SKM-1 treated with dmso at 0.1 percent for 144 hours (cell line): ENCODE measurements around the gene ALPK3.

Experiments
- DNase-seq: peaks from one replicate; lab custom pipeline; 2025; ENCODE audit not compliant: unreplicated experiment; lab: John Stamatoyannopoulos, UW

Gene ALPK3

DNA sequence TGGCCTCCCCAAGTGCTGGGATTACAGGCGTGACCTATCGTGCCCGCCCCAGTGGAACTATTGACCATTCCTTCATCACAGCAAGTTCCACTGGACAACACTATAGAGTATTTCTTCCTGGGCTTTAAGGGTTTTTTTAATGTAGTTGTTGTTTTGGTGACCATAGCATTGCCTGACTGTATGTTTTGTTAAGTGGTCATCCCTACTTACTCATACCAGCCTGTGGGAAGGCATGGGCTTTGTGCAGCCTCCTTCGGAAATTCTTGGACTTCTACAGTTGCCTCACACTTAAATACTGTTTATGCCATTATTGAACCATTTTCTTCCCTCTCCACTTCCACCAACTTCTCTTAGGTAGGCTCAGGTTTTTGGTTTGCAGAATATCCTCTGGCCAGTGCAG lies 19.9 kb upstream of the ALPK3 start:
- DNase-seq, result no peak

- no peak for DNase-seq
These were observed 19.4 kb upstream of the ALPK3 start for GRCh38 chr15:84797801-84798200.

DNA sequence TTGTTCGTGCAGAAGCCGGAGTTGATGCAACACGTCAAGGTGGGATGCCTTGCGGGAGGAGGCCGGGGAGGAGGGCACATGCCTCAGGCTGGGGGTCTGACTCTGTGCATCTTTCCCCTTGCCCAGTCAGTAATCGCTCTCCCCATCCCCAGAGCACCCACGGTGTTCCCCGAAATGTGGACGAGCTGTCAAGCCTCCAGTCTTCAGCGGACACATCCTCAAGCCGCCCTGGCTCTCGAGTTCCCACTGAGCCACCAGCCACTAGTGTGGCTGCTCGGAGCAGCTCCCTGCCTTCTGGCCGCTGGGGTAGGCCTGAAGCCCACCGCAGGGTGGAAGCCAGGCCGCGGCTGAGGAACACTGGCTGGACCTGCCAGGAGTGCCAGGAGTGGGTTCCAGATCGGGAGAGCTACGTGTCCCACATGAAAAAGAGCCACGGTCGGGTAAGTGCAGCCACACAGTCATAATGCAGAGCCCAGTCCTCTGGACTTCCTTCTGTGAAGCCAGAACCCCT lies 18.7 kb upstream of the ALPK3 start:
- no peak for DNase-seq

- no peak for DNase-seq
These were observed 17.5 kb upstream of the ALPK3 start for GRCh38 chr15:84799511-84800187.

DNA sequence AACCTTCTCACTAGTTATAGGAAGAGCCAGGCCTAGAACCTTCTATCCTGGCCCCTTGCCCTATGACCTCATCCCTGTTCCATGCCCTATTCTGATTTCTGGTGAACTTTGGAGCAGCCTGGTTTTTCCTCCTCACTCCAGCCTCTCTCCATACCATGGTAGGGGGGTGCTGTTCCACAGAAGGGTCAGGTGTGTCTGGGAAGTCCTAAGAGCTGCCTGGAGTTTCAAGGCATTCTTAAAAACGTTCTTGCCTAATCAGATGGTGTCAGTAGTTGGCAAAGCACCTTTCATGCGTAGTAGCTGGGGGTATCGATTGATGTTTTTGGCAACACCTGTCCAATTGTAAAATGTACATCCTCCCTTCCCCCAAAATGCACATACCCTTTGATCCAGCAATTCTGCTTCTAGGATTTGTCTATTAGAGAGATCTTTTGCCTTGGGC lies 16.8 kb upstream of the ALPK3 start:
- DNase-seq, result no peak

DNA sequence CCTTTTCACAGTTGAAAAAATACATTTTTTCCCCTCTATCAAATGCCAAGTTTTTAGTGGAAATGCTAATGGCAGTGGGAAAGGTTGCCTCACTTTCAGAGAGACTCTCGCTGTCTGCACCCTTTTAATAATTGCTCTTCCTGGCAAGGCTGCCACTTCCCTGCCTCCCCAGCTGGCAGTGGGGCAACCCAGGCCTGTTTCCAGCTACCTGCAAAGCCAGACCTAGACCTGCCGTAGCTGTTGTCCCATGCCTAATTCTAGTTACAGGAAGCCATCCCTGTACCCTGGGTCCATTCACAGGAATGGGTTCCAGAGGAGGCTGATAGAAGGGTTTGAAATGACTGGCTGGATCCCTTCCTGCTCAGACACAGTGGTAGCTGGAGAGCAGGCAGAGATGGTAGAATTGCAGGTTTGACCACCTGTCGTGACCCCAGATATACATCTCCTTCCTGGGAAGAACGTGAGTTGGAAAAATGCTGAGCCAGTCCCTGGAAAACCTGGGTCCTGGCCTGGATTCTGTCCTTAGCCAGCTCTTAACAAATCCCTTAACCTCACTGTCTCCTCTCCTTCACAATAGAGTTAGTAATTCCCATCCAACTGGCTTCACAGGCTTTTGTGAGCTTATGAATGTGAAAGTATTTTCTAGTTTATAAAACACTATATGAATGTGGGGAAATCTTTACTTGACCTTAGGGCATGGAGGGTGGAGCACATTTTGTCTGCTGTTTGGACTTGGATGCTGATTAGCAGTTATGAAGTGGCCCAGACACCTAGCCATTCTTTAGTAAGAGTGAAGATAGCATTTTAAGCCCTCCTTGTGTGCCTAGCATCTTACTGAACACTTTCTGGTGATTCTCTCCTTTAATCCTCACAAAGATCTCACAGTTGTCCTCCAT lies 12.9 kb upstream of the ALPK3 start:
- no peak for DNase-seq

- no peak for DNase-seq
These were observed 11.9 kb upstream of the ALPK3 start for GRCh38 chr15:84805221-84805620.

DNA sequence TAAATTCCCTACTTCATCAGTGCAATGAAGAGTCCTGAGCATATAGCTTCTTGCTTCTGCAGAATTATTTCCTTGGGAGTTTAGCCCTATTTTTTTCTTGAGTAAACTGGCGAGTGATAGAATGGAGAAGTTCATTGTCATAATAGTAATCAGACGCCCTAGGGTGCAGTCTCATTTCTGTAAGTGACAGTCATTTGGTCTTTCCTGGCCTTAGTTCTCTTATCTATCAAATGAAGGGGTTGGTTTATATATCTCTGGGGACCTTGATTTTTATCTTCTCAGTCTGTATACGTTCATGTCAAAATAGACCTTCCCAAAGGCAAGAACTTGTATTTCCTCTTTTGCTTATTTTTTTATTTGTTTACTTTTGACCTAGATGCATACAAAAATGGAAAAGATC lies 9.9 kb upstream of the ALPK3 start:
- no peak for DNase-seq

DNA sequence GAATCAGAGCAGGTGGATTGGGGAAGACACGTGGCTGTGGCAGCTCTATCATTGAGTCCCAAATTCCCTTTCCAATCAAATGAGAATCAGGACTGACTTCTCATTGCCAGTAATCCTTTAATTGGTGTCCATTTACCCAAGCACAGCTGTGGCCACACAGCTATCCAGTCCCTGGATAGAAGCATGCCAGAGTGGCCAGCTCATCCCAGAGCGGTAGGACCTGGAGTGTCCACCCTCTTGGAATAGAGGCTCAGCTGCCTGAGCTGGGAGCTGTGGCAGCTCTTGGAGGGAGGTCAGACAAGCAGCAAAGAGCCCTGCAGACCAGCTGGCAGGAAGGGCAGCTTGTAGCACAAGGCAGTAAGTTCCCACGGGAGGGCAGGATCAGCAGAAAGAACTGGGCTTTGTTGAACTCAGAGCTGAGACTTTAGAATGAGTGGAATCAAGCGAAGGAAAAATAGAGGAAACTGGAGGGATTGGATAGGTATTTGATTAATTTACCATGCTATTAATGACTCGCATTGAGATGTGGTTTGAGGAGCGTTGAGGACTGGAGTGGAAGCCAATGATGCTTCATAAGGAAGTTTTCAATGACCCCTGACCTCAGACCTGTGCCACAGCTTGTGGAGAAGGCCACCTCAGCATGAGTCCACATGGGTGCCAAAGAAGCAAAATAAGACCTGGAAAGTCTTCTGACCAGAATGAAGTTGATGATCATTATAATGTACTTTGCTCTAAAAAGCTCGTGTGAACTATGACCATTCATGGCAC lies 6.9 kb upstream of the ALPK3 start:
- DNase-seq, result no peak

DNA sequence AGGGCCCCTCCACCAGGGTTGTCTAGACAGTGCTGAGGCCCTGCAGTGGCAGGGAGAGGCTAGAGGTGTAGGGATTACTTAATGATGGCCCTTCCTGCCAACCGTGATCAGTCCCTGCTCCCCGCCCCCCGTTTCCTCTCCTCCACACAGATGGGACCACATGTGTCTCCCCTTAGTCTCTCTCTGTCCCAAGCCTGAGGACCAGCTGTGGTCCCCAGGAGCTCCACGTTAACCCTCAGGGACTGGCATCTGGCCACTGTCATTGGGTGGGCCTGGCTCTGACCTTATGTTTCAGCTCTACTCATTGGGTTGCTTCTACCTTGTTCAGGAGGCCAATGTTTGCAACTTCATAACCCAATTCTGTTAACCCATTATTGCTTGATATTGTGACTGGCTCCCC lies 6.0 kb upstream of the ALPK3 start:
- no peak for DNase-seq

- no peak for DNase-seq
These were observed 5.3 kb upstream of the ALPK3 start for GRCh38 chr15:84811828-84812227.

- no peak for DNase-seq
These were observed 4.3 kb upstream of the ALPK3 start for GRCh38 chr15:84812842-84813241.

- no peak for DNase-seq
These were observed 3.7 kb upstream of the ALPK3 start for GRCh38 chr15:84813435-84813834.

DNA sequence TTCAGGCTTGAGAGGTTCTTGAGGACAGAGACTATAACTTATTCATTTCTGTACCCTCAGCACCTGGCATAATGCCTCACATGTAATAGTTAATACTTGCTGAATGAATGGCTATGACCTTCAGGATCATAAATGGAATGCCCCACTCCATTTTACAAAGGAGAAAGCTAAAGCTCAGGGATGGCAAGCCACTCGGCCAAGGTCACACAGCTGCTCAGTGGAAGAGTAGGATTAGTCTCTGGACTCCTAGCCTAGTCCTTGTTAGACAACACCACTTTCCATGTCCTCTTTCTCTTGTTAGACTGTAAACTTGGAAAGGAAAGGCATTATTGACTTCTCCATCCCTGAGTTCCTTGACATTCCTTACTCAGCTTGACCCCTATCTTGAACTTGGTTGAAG lies 3.2 kb upstream of the ALPK3 start:
- DNase-seq, result no peak

DNA sequence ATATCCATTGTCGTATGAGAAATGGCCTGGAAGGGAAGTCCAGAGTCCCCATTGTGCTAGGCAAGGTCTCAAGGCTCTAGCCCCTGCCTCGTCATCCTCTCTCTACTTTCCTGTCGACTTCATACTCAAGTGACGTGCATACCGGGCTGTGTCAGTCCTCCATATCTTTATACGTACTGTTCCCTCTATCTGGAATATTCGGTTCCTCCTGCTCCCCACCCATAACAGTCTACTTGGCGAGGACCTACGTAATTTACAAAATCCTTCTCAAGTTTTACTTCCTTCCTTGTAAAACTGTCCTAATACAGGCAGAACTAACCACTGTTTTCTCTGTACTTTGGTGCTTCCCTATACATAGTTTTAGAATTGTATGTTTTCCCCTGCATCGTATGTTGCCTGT lies 2.2 kb upstream of the ALPK3 start:
- DNase-seq, result no peak

GRCh38 chr15:84817466-84818081 lies 418 bp downstream of the ALPK3 start:
- no peak for DNase-seq

DNA sequence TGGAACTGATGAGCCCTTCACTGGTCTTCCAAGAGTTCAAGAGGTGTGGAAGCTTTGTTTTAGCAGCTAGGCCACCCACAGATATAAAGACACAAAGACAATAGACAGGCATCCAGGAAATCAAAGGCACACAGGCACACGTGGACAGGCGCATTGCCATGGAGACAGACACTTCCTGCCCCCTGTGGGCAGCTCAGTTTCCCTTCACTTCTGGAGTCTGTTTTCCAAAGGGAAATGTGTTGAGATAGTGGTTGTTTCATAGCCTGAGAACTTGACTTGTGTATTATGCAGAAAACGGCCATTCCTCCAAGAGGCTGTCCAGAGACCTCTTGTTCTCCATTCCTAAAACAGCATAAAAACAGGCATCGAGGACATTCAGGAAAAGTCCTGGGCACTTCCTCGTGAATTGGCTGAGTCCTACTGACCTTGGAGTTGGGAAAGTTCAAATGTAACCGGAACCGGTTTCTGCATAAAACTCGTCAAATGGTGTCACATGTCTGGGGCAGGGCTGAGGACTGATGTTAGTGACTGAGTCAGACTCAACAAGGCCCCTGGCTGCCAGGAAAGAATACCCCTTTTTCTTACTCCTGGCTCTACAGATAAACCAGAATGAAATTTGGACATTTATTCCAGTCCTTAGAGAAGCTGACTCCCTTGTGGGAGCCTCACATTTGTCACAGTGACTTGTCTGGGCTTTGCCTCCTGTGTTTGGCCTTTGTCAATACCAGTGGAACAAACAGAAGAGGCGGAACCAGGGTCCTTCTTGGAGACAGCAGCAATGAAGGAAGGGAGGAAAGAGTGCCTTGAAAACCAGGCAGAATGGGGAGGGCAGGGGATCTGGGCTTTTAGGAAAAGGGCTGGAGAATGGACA lies 1.3 kb downstream of the ALPK3 start:
- DNase-seq, result no peak

GRCh38 chr15:84819291-84819768 lies 2.2 kb downstream of the ALPK3 start:
- no peak for DNase-seq

DNA sequence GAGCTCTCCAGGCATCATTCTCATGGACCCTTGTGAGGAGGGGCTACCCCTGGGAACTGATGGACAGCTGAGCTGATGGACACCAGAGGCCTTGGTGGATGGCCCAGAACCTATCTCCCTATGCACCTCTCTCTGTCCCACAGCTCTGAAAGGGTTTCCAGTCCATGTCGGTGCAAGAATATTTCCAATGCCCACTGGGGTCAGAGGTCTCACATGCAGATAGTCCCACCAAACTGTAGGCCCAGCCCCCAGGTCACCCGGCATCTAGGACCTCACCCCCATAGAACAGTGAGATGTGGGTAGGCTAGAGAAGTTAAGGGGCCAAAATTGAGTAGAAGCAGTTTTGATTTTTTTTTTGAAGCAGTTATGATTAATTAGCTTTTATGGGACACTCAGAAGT lies 2.6 kb downstream of the ALPK3 start:
- DNase-seq, result no peak

DNA sequence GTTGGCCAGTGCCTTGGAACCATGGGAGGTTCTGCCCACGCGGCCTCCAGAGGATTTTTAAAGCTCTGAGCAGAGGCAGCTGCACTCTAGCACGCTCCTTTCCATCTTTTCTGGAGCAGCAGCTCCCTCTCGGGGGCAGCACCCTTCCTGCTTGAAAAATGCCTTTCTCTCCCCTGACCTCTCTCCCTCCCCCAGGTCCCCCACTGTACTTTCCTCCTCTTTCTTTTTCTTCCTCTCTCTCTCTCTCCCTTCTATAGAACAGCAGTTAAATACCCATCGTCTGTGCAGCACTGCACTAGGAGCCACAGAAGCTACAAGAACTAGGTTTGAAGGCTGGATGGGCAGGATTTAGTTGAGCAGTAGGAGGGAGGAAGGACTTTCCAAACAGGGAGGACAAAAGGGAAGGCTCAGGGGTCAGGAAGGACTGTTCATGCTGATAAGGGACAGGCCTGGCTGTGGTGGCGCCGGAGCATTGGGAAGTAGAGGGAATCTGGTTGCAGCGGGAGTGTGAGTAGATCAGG lies 4.4 kb downstream of the ALPK3 start:
- DNase-seq, result no peak
